ENCODE measurements around the gene ENDOV. TPM values are rescaled to one million over a fixed set of nuclear protein-coding genes. Genes with fewer than 3 reads are reported as not detected.

Gene ENDOV
- total RNA-seq, 2 experiments from 2014 or later: 12.3 to 13.0 TPM

- H3K27ac Mint-ChIP-seq: peak overlapping the region; percentile 25
- peaks cover 4% of the 10 kb centered on the region for H3K36me3 Mint-ChIP-seq (ENCODE audit: low read depth)
- intact Hi-C loops (cut with DNase I, micrococcal nuclease): no loop called here
- ATAC-seq (no peak), DNase-seq (no peak)
- POLR2A ChIA-PET: no interaction called here
- H3K9me3 Mint-ChIP-seq (ENCODE audit: low read depth): no peaks in the 10 kb centered on the region
- peaks cover 23% of the 10 kb centered on the region for H3K4me1 Mint-ChIP-seq
- H3K4me3 Mint-ChIP-seq: peak overlapping the region; percentile 81
- CTCF ChIA-PET: interaction anchor here (0.6 to 1.0 kb wide), 2 partner anchors 10 to 1985 kb away, joined by 3 to 5 read pairs; no protein-coding TSS in a partner anchor
- peaks cover 13% of the 10 kb centered on the region for H3K27me3 Mint-ChIP-seq
These were observed 1.9 kb downstream of the ENDOV start for GRCh38 chr17:80416940-80417293.

GRCh38 chr17:80418589-80418988 lies 3.6 kb downstream of the ENDOV start:
- Mint-ChIP-seq H3K36me3 (ENCODE audit: low read depth) (peaks cover 4% of the 10 kb centered on the region), H3K27ac (no peak overlapping the region), H3K9me3 (ENCODE audit: low read depth) (no peaks in the 10 kb centered on the region), H3K4me1 (peaks cover 23% of the 10 kb centered on the region), H3K27me3 (peaks cover 8% of the 10 kb centered on the region), H3K4me3 (no peak overlapping the region)
- no peak for ATAC-seq
- DNase-seq: no peak
- intact Hi-C loops (cut with DNase I, micrococcal nuclease): no loop called here
- POLR2A ChIA-PET: no interaction called here
- CTCF ChIA-PET: interaction anchor here (1.0 kb wide), 1 partner anchor 11 kb away, joined by 3 read pairs; no protein-coding TSS in a partner anchor

GRCh38 chr17:80419255-80419654 lies 4.3 kb downstream of the ENDOV start:
- H3K4me1 Mint-ChIP-seq: peaks cover 19% of the 10 kb centered on the region
- CTCF ChIA-PET: interaction anchor here (0.6 kb wide), 1 partner anchor 127 kb away, joined by 3 read pairs; no protein-coding TSS in a partner anchor
- no peaks in the 10 kb centered on the region for H3K9me3 Mint-ChIP-seq (ENCODE audit: low read depth)
- DNase-seq (no peak), ATAC-seq (no peak)
- peak overlapping the region; percentile 17 for H3K27ac Mint-ChIP-seq
- no peak overlapping the region for H3K4me3 Mint-ChIP-seq
- intact Hi-C loops (cut with DNase I, micrococcal nuclease): no loop called here
- peaks cover 4% of the 10 kb centered on the region for H3K36me3 Mint-ChIP-seq (ENCODE audit: low read depth)
- POLR2A ChIA-PET: no interaction called here
- H3K27me3 Mint-ChIP-seq: peaks cover 2% of the 10 kb centered on the region

- Mint-ChIP-seq H3K27me3 (no peaks in the 10 kb centered on the region), H3K36me3 (ENCODE audit: low read depth) (peaks cover 4% of the 10 kb centered on the region), H3K4me1 (peaks cover 12% of the 10 kb centered on the region), H3K9me3 (ENCODE audit: low read depth) (no peaks in the 10 kb centered on the region), H3K4me3 (no peak overlapping the region), H3K27ac (no peak overlapping the region)
- intact Hi-C loops (cut with DNase I, micrococcal nuclease): no loop called here
- ATAC-seq: no peak
- no peak for DNase-seq
- ChIA-PET POLR2A (no interaction called here), CTCF (no interaction called here)
These were observed 6.6 kb downstream of the ENDOV start for GRCh38 chr17:80421381-80422090.

- DNase-seq: no peak
- Mint-ChIP-seq H3K27me3 (no peaks in the 10 kb centered on the region), H3K36me3 (ENCODE audit: low read depth) (peaks cover 4% of the 10 kb centered on the region), H3K9me3 (ENCODE audit: low read depth) (no peaks in the 10 kb centered on the region), H3K27ac (no peak overlapping the region), H3K4me3 (no peak overlapping the region), H3K4me1 (peaks cover 9% of the 10 kb centered on the region)
- no peak for ATAC-seq
- ChIA-PET CTCF (interaction anchor here (0.7 kb wide), 1 partner anchor 544 kb away, joined by 3 read pairs; no protein-coding TSS in a partner anchor), POLR2A (no interaction called here)
- intact Hi-C loops (cut with DNase I, micrococcal nuclease): no loop called here
These were observed 7.3 kb downstream of the ENDOV start for GRCh38 chr17:80422276-80422675.

GRCh38 chr17:80422981-80423380 lies 8.0 kb downstream of the ENDOV start:
- POLR2A ChIA-PET: no interaction called here
- intact Hi-C loops (cut with DNase I, micrococcal nuclease): no loop called here
- ATAC-seq (no peak), DNase-seq (no peak)
- peaks cover 4% of the 10 kb centered on the region for H3K36me3 Mint-ChIP-seq (ENCODE audit: low read depth)
- peaks cover 9% of the 10 kb centered on the region for H3K4me1 Mint-ChIP-seq
- H3K27me3 Mint-ChIP-seq: no peaks in the 10 kb centered on the region
- CTCF ChIA-PET: interaction anchor here (0.6 to 2.8 kb wide), 3 partner anchors 8 to 601 kb away, joined by 3 to 14 read pairs (median 3); partner anchors contain the start of gene ENDOV
- H3K9me3 Mint-ChIP-seq (ENCODE audit: low read depth): no peaks in the 10 kb centered on the region
- no peak overlapping the region for H3K4me3 Mint-ChIP-seq
- no peak overlapping the region for H3K27ac Mint-ChIP-seq

- H3K27ac Mint-ChIP-seq: no peak overlapping the region
- peaks cover 9% of the 10 kb centered on the region for H3K4me1 Mint-ChIP-seq
- ChIA-PET CTCF (interaction anchor here (0.6 to 2.8 kb wide), 3 partner anchors 9 to 619 kb away, joined by 3 to 14 read pairs (median 3); partner anchors contain the start of gene ENDOV), POLR2A (no interaction called here)
- DNase-seq (no peak), ATAC-seq (no peak)
- intact Hi-C loops (cut with DNase I, micrococcal nuclease): no loop called here
- no peaks in the 10 kb centered on the region for H3K27me3 Mint-ChIP-seq
- no peak overlapping the region for H3K4me3 Mint-ChIP-seq
- H3K9me3 Mint-ChIP-seq (ENCODE audit: low read depth): no peaks in the 10 kb centered on the region
- no peaks in the 10 kb centered on the region for H3K36me3 Mint-ChIP-seq (ENCODE audit: low read depth)
These were observed 8.7 kb downstream of the ENDOV start for GRCh38 chr17:80423536-80424225.

GRCh38 chr17:80424261-80424660 lies 9.3 kb downstream of the ENDOV start:
- POLR2A ChIA-PET: interaction anchor here (0.6 kb wide), 1 partner anchor 495 kb away, joined by 3 read pairs; no protein-coding TSS in a partner anchor
- ATAC-seq: no peak
- intact Hi-C loops (cut with DNase I, micrococcal nuclease): no loop called here

GRCh38 chr17:80424878-80425765 lies 10.2 kb downstream of the ENDOV start:
- ATAC-seq (no peak), DNase-seq (no peak)
- H3K4me1 Mint-ChIP-seq: peaks cover 9% of the 10 kb centered on the region
- H3K9me3 Mint-ChIP-seq (ENCODE audit: low read depth): no peaks in the 10 kb centered on the region
- POLR2A ChIA-PET: interaction anchor here (0.6 kb wide), 1 partner anchor 494 kb away, joined by 3 read pairs; no protein-coding TSS in a partner anchor
- CTCF ChIA-PET: interaction anchor here (0.7 to 2.8 kb wide), 4 partner anchors 10 to 474 kb away, joined by 3 to 14 read pairs (median 4); partner anchors contain the start of gene ENDOV
- intact Hi-C loops (cut with DNase I, micrococcal nuclease): no loop called here
- H3K36me3 Mint-ChIP-seq (ENCODE audit: low read depth): no peaks in the 10 kb centered on the region
- no peak overlapping the region for H3K27ac Mint-ChIP-seq
- no peak overlapping the region for H3K4me3 Mint-ChIP-seq
- H3K27me3 Mint-ChIP-seq: no peaks in the 10 kb centered on the region

More at GRCh38 chr17:80424261-80424660, 9.3 kb downstream of the ENDOV start:
- Mint-ChIP-seq H3K36me3 (ENCODE audit: low read depth) (no peaks in the 10 kb centered on the region), H3K4me1 (peaks cover 9% of the 10 kb centered on the region), H3K27ac (no peak overlapping the region), H3K4me3 (no peak overlapping the region), H3K27me3 (no peaks in the 10 kb centered on the region), H3K9me3 (ENCODE audit: low read depth) (no peaks in the 10 kb centered on the region)
- DNase-seq: no peak
- CTCF ChIA-PET: interaction anchor here (0.6 to 2.8 kb wide), 3 partner anchors 9 to 619 kb away, joined by 3 to 14 read pairs (median 3); partner anchors contain the start of gene ENDOV

GRCh38 chr17:80425835-80426426 lies 11.0 kb downstream of the ENDOV start:
- Mint-ChIP-seq H3K27me3 (no peaks in the 10 kb centered on the region), H3K4me1 (peaks cover 9% of the 10 kb centered on the region), H3K4me3 (no peak overlapping the region), H3K9me3 (ENCODE audit: low read depth) (no peaks in the 10 kb centered on the region), H3K27ac (no peak overlapping the region), H3K36me3 (ENCODE audit: low read depth) (no peaks in the 10 kb centered on the region)
- ChIA-PET CTCF (interaction anchor here (1.3 to 2.8 kb wide), 2 partner anchors 11 to 473 kb away, joined by 4 to 14 read pairs; partner anchors contain the start of gene ENDOV), POLR2A (no interaction called here)
- DNase-seq: no peak
- no peak for ATAC-seq
- intact Hi-C loops (cut with DNase I, micrococcal nuclease): loop anchor here (2.0 kb wide), 2 partner anchors 555 to 675 kb away; no protein-coding TSS in a partner anchor

Data from activated CD4-positive, alpha-beta T cell treated with anti-CD3 and anti-CD28 coated beads for 36 hours (primary cell).